ENCODE results near the gene CEBPA. TPM values are rescaled to one million over a fixed set of nuclear protein-coding genes. Genes with fewer than 3 reads are reported as not detected.

The CEBPA gene
- total RNA-seq, 2 experiments from 2014 or later: 0.84 to 1.4 TPM

DNA sequence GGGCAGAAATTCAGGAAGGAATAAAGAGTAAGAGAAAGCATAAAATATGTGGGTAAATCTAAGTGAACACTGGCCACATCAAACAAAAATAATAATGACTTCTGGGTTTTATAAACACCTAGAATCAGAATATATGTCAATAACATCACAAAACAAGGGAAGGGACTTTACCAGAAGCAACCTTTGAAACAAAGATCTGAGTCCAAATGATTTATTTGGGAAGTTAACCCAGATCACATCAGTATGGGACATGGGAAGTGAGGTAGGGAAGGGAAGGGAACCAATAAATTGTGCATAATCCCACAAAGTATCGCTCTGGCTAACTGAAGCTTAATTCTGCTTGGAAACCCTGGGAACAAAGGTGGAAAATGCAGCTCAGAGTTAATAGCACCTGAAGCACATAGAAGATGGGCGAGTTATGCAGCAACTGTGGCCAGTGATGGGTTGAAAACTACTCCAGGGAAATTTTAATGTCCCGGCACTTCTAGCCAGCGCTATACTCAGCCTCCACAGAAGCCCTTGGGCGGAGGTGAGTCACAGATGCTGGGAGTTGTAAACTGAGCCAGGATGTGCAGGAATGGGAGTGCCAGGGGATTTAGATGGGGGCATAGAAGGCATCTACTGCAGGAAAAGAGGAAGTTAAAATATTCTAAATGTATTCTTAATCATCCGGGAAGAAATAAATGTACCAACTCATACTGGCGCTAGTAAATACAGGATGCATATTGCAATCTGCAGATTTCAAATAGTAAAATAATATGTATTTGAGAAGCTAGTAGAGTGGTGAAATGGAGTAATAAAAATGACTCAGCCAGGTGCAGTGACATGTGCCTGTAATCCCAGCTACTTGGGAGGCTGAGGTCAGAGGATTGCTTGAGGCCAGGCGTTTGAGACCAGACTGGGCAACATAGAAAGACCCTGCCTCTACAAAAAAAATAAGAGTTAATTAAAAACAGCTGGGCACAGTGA, 37.0 kb upstream of the CEBPA start:
- CTCF ChIA-PET: no interaction called here
- Mint-ChIP-seq H3K9me3 (no peaks in the 10 kb centered on the region), H3K36me3 (ENCODE audit: low read depth) (no peaks in the 10 kb centered on the region), H3K27ac (no peak overlapping the region), H3K4me3 (no peak overlapping the region), H3K27me3 (peaks cover 38% of the 10 kb centered on the region), H3K4me1 (ENCODE audit: low read depth) (no peaks in the 10 kb centered on the region)
- Histone ChIP-seq H3K27me3 (ENCODE audit: control insufficient read depth in 1 of 2, insufficient read depth in 2 of 2, low read length in 2 of 2) (peaks cover 8 to 12% of the 10 kb centered on the region in 2 experiments), H3K9me3 (ENCODE audit: control insufficient read depth in 1 of 2, insufficient read depth in 1 of 2, low read length in 2 of 2) (no peaks in the 10 kb centered on the region), H3K36me3 (ENCODE audit: insufficient read depth, low read length) (no peaks in the 10 kb centered on the region), H3K27ac (ENCODE audit: low read depth in 1 of 2, low read length in 2 of 2) (no peak overlapping the region), H3K4me3 (ENCODE audit: low read length) (no peak overlapping the region), H3K4me1 (ENCODE audit: insufficient read depth, low read length) (no peaks in the 10 kb centered on the region)
- ATAC-seq (ENCODE audit: poor library complexity) (no peak), DNase-seq (no peak)
- TF ChIP-seq, protein P1, sequence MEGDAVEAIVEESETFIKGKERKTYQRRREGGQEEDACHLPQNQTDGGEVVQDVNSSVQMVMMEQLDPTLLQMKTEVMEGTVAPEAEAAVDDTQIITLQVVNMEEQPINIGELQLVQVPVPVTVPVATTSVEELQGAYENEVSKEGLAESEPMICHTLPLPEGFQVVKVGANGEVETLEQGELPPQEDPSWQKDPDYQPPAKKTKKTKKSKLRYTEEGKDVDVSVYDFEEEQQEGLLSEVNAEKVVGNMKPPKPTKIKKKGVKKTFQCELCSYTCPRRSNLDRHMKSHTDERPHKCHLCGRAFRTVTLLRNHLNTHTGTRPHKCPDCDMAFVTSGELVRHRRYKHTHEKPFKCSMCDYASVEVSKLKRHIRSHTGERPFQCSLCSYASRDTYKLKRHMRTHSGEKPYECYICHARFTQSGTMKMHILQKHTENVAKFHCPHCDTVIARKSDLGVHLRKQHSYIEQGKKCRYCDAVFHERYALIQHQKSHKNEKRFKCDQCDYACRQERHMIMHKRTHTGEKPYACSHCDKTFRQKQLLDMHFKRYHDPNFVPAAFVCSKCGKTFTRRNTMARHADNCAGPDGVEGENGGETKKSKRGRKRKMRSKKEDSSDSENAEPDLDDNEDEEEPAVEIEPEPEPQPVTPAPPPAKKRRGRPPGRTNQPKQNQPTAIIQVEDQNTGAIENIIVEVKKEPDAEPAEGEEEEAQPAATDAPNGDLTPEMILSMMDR (IDR thresholded peaks at IDR 0.05): no peak
- intact Hi-C loops (cut with DNase I, micrococcal nuclease): no loop called here
- POLR2A ChIA-PET: no interaction called here

- POLR2A ChIA-PET: no interaction called here
- intact Hi-C loops (cut with DNase I, micrococcal nuclease): no loop called here
- H3K4me3 Mint-ChIP-seq: no peak overlapping the region
- ATAC-seq (ENCODE audit: poor library complexity) (no peak), DNase-seq (no peak)
- H3K4me1 ChIP-seq (ENCODE audit: insufficient read depth, low read length): no peaks in the 10 kb centered on the region
- peaks cover 0 to 5% of the 10 kb centered on the region in 2 experiments for H3K27me3 ChIP-seq (ENCODE audit: control insufficient read depth in 1 of 2, insufficient read depth in 2 of 2, low read length in 2 of 2)
- H3K27ac ChIP-seq (ENCODE audit: low read depth in 1 of 2, low read length in 2 of 2): no peak overlapping the region
- no peaks in the 10 kb centered on the region for H3K9me3 Mint-ChIP-seq
- TF ChIP-seq, protein P1 (IDR thresholded peaks at IDR 0.05): no peak
- CTCF ChIA-PET: interaction anchor here (1.0 kb wide), 1 partner anchor 72 kb away, joined by 3 read pairs; no protein-coding TSS in a partner anchor
- no peaks in the 10 kb centered on the region for H3K4me1 Mint-ChIP-seq (ENCODE audit: low read depth)
- no peaks in the 10 kb centered on the region for H3K9me3 ChIP-seq (ENCODE audit: control insufficient read depth in 1 of 2, insufficient read depth in 1 of 2, low read length in 2 of 2)
- H3K27ac Mint-ChIP-seq: no peak overlapping the region
- no peaks in the 10 kb centered on the region for H3K36me3 Mint-ChIP-seq (ENCODE audit: low read depth)
- no peaks in the 10 kb centered on the region for H3K36me3 ChIP-seq (ENCODE audit: insufficient read depth, low read length)
- no peak overlapping the region for H3K4me3 ChIP-seq (ENCODE audit: low read length)
- H3K27me3 Mint-ChIP-seq: peaks cover 16% of the 10 kb centered on the region
These were observed 33.1 kb upstream of the CEBPA start for GRCh38 chr19:33335446-33335845.

DNA sequence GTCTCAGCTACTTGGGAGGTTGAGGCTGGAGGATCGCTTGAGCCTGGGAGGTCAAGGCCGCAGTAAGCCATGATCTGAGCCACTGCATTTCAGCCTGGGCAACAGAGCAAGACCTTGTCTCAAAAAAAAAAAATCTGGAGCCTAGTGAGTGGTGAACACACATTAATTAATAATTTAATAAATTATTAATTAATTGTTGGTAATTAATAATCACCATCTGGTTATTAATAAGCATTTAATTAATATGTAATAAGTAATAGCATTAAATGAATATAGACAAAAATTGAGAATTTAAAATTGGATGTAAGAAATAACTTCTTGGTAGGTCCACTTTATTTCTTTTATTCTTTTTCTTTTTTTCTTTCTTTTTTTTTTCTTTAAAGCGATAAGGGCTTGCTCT, 31.9 kb upstream of the CEBPA start:
- Histone ChIP-seq H3K9me3 (ENCODE audit: control insufficient read depth in 1 of 2, insufficient read depth in 1 of 2, low read length in 2 of 2) (no peaks in the 10 kb centered on the region), H3K27me3 (ENCODE audit: control insufficient read depth in 1 of 2, insufficient read depth in 2 of 2, low read length in 2 of 2) (peaks cover 0 to 2% of the 10 kb centered on the region in 2 experiments), H3K4me1 (ENCODE audit: insufficient read depth, low read length) (no peaks in the 10 kb centered on the region), H3K27ac (ENCODE audit: low read depth in 1 of 2, low read length in 2 of 2) (no peak overlapping the region), H3K36me3 (ENCODE audit: insufficient read depth, low read length) (no peaks in the 10 kb centered on the region), H3K4me3 (ENCODE audit: low read length) (no peak overlapping the region)
- POLR2A ChIA-PET: no interaction called here
- Mint-ChIP-seq H3K36me3 (ENCODE audit: low read depth) (no peaks in the 10 kb centered on the region), H3K4me3 (no peak overlapping the region), H3K9me3 (no peaks in the 10 kb centered on the region), H3K27ac (no peak overlapping the region), H3K4me1 (ENCODE audit: low read depth) (no peaks in the 10 kb centered on the region), H3K27me3 (peaks cover 25% of the 10 kb centered on the region)
- TF ChIP-seq, protein P1 (IDR thresholded peaks at IDR 0.05): no peak
- intact Hi-C loops (cut with DNase I, micrococcal nuclease): no loop called here
- CTCF ChIA-PET: interaction anchor here (1.0 kb wide), 1 partner anchor 73 kb away, joined by 3 read pairs; no protein-coding TSS in a partner anchor
- no peak for DNase-seq
- no peak for ATAC-seq (ENCODE audit: poor library complexity)

Data from CD4-positive, alpha-beta T cell (primary cell).